A549 (cell line): Measurements from ENCODE around the gene TBC1D4.

ENCODE experiments used
- CHD2 ChIP-seq: fragments of 150-350 bp; IDR thresholded peaks from 2 replicates; pipeline ENCODE4 v1.6.1; 2014; ENCODE audit warnings: low read length; ENCODE audit not compliant: partially characterized antibody
- EP300 ChIP-seq, 2 experiments: fragments of >200 bp; sonication (Bioruptor Twin); formaldehyde crosslinking; IDR thresholded peaks; 2 replicates in 1 of 2; 3 replicates in 1 of 2; pipeline ENCODE4 v1.6.1; 2016 to 2017
- POLR2A ChIP-seq: IDR thresholded peaks from 2 replicates; pipeline ENCODE4 v1.6.1; 2012; ENCODE audit warnings: mild to moderate bottlenecking, low read length
- POLR2AphosphoS2 ChIP-seq: conservative IDR thresholded peaks from 2 replicates; pipeline ENCODE4 v1.6.1; 2012; ENCODE audit warnings: low read length, improper control_type of control experiment, inconsistent platforms
- SREBF2 ChIP-seq: fragments of 450-650 bp; IDR thresholded peaks from 2 replicates; pipeline ENCODE4 v1.6.1; 2014; ENCODE audit warnings: mild to moderate bottlenecking, moderate library complexity
- TF ChIP-seq, protein P1 (sequence below): IDR thresholded peaks from 2 replicates; pipeline ENCODE4 v1.6.1; 2012
- TF ChIP-seq, protein P2 (sequence below): fragments of 150-350 bp; IDR thresholded peaks from 2 replicates; pipeline ENCODE4 v1.6.1; 2014; ENCODE audit warnings: low read depth, mild to moderate bottlenecking, low read length
- TF ChIP-seq, protein P3 (sequence below): IDR thresholded peaks from 2 replicates; pipeline ENCODE4 v1.6.1; 2012
- TF ChIP-seq, protein P4 (sequence below): fragments of >200 bp; sonication (Bioruptor Twin); formaldehyde crosslinking; IDR thresholded peaks from 3 replicates; pipeline ENCODE4 v1.5.1; 2016

DNA sequence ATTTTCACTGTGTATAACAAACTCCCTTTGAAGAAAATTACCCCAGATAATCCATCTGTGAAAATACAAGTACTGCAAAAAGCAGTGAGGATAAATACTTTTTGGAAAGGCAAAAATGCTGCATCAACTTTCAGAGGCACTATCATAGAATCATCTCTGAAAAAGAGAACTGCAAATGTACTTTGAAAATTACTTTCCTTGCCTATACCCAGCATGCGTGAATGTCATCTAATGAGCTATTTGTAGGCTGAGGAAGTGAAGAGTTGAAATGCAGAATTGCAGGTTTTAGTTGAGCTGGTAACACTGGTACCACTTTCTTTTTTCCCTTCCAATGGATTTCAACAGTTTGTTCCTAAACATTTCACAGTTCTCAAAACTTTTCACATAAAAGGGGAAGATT lies 196.7 kb downstream of the TBC1D4 start:
- no peak for TF ChIP-seq POLR2A
- TF ChIP-seq, protein P1, sequence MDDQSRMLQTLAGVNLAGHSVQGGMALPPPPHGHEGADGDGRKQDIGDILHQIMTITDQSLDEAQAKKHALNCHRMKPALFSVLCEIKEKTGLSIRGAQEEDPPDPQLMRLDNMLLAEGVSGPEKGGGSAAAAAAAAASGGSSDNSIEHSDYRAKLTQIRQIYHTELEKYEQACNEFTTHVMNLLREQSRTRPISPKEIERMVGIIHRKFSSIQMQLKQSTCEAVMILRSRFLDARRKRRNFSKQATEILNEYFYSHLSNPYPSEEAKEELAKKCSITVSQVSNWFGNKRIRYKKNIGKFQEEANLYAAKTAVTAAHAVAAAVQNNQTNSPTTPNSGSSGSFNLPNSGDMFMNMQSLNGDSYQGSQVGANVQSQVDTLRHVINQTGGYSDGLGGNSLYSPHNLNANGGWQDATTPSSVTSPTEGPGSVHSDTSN, result no peak
- no peak for TF ChIP-seq SREBF2
- no peak for TF ChIP-seq POLR2AphosphoS2
- TF ChIP-seq, protein P2, sequence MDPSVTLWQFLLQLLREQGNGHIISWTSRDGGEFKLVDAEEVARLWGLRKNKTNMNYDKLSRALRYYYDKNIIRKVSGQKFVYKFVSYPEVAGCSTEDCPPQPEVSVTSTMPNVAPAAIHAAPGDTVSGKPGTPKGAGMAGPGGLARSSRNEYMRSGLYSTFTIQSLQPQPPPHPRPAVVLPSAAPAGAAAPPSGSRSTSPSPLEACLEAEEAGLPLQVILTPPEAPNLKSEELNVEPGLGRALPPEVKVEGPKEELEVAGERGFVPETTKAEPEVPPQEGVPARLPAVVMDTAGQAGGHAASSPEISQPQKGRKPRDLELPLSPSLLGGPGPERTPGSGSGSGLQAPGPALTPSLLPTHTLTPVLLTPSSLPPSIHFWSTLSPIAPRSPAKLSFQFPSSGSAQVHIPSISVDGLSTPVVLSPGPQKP, result no peak
- no peak for TF ChIP-seq CHD2
- TF ChIP-seq, protein P3, sequence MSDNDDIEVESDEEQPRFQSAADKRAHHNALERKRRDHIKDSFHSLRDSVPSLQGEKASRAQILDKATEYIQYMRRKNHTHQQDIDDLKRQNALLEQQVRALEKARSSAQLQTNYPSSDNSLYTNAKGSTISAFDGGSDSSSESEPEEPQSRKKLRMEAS, result no peak
- TF ChIP-seq, protein P4, sequence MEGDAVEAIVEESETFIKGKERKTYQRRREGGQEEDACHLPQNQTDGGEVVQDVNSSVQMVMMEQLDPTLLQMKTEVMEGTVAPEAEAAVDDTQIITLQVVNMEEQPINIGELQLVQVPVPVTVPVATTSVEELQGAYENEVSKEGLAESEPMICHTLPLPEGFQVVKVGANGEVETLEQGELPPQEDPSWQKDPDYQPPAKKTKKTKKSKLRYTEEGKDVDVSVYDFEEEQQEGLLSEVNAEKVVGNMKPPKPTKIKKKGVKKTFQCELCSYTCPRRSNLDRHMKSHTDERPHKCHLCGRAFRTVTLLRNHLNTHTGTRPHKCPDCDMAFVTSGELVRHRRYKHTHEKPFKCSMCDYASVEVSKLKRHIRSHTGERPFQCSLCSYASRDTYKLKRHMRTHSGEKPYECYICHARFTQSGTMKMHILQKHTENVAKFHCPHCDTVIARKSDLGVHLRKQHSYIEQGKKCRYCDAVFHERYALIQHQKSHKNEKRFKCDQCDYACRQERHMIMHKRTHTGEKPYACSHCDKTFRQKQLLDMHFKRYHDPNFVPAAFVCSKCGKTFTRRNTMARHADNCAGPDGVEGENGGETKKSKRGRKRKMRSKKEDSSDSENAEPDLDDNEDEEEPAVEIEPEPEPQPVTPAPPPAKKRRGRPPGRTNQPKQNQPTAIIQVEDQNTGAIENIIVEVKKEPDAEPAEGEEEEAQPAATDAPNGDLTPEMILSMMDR, result no peak
- no peak for TF ChIP-seq EP300 (IDR thresholded peaks at IDR 0.05)
